ENCODE measurements around the gene WBP1L. TPM values are rescaled to one million over a fixed set of nuclear protein-coding genes. Genes with fewer than 3 reads are reported as not detected.
A peak's percentile ranks its signal among the peaks of the same experiment; 100 is the strongest.

Gene WBP1L
- total and polyA plus RNA-seq, 4 donors: 19.1 to 52.3 (median 45.2) TPM

DNA sequence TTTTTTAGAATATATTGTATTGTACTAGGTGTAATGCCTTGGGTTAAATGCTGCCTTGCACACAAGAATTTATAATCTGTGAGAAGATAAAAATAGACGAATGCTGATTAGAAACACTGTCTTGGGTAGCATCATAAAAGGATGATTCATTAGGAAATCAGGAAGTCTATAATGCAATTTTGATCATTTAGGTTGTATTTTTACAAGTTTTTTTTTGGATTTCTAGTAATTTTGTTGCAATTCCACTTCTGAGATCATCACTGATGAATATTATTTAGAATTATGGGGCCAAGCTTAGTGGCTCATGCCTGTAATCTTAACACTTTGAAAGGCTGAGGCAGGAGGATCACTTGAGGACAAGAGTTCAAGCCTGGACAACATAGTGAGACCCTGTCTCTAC, 29.6 kb downstream of the WBP1L start:
- Histone ChIP-seq H3K36me3 (ENCODE audit: control insufficient read depth in 4 of 4, insufficient read depth in 4 of 4, low read length in 4 of 4) (peaks cover 0 to 1% (median 0%) of the 10 kb centered on the region in 4 donors), H3K4me1 (ENCODE audit: control insufficient read depth in 5 of 5, insufficient read depth in 5 of 5, low read length in 5 of 5) (peaks cover 25 to 36% (median 33%) of the 10 kb centered on the region in 5 donors), H3K9me3 (ENCODE audit: control insufficient read depth in 4 of 4, insufficient read depth in 3 of 4, low read length in 3 of 4) (no peaks in the 10 kb centered on the region), H3K27me3 (ENCODE audit: control insufficient read depth in 3 of 3, insufficient read depth in 3 of 3, low read length in 2 of 3) (no peaks in the 10 kb centered on the region), H3K4me3 (no peak overlapping the region), H3K27ac (ENCODE audit: low read depth in 1 of 2, low read length in 1 of 2) (peak overlapping the region in 1 of 2 donors; percentile 83), H3K9ac (ENCODE audit: insufficient read depth in 1 of 2, low read length in 2 of 2) (no peak overlapping the region)
- TF ChIP-seq, protein P1, sequence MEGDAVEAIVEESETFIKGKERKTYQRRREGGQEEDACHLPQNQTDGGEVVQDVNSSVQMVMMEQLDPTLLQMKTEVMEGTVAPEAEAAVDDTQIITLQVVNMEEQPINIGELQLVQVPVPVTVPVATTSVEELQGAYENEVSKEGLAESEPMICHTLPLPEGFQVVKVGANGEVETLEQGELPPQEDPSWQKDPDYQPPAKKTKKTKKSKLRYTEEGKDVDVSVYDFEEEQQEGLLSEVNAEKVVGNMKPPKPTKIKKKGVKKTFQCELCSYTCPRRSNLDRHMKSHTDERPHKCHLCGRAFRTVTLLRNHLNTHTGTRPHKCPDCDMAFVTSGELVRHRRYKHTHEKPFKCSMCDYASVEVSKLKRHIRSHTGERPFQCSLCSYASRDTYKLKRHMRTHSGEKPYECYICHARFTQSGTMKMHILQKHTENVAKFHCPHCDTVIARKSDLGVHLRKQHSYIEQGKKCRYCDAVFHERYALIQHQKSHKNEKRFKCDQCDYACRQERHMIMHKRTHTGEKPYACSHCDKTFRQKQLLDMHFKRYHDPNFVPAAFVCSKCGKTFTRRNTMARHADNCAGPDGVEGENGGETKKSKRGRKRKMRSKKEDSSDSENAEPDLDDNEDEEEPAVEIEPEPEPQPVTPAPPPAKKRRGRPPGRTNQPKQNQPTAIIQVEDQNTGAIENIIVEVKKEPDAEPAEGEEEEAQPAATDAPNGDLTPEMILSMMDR (IDR thresholded peaks at IDR 0.05; ENCODE audit: control extremely low read depth, extremely low read depth): no peak
- DNase-seq (no peak), ATAC-seq (ENCODE audit: insufficient read depth, low FRiP score) (no peak)
- 50 to 63% methylated on average over 1 of the region's 1 CpG for WGBS, 2 donors

DNA sequence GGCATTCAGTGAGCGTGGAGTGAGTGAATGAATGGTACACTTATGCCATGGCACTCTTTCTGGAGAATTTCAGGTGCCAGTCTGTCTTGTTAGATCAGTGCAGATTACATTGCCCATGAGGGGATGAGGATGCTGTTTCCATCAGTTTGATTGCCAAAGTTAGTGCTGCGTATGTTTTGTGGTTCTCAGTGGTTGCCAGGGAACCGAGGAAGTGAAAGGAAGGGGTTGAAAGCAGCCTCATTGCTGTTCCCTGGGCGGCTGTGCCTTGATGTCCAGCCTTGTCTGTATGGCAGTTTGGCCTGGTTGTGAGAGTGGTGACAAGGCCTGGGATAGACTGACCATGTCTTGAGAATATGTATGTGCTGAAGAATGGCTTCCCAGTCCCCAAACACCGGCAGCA, 30.2 kb downstream of the WBP1L start:
- Histone ChIP-seq H3K4me3 (no peak overlapping the region), H3K27me3 (ENCODE audit: control insufficient read depth in 3 of 3, insufficient read depth in 3 of 3, low read length in 2 of 3) (no peaks in the 10 kb centered on the region), H3K36me3 (ENCODE audit: control insufficient read depth in 4 of 4, insufficient read depth in 4 of 4, low read length in 4 of 4) (peaks cover 0 to under 1% (median 0%) of the 10 kb centered on the region in 4 donors), H3K27ac (ENCODE audit: low read depth in 1 of 2, low read length in 1 of 2) (peak overlapping the region; percentile 83 to 99), H3K9ac (ENCODE audit: insufficient read depth in 1 of 2, low read length in 2 of 2) (no peak overlapping the region), H3K9me3 (ENCODE audit: control insufficient read depth in 4 of 4, insufficient read depth in 3 of 4, low read length in 3 of 4) (no peaks in the 10 kb centered on the region), H3K4me1 (ENCODE audit: control insufficient read depth in 5 of 5, insufficient read depth in 5 of 5, low read length in 5 of 5) (peaks cover 25 to 34% (median 34%) of the 10 kb centered on the region in 5 donors)
- DNase-seq: peak in 2 of 3 donors; percentile 50 to 57
- TF ChIP-seq, protein P1 (IDR thresholded peaks at IDR 0.05; ENCODE audit: control extremely low read depth, extremely low read depth): no peak
- 48 to 54% methylated on average over 5 of the region's 5 CpGs for WGBS, 2 donors
- no peak for ATAC-seq (ENCODE audit: insufficient read depth, low FRiP score)

DNA sequence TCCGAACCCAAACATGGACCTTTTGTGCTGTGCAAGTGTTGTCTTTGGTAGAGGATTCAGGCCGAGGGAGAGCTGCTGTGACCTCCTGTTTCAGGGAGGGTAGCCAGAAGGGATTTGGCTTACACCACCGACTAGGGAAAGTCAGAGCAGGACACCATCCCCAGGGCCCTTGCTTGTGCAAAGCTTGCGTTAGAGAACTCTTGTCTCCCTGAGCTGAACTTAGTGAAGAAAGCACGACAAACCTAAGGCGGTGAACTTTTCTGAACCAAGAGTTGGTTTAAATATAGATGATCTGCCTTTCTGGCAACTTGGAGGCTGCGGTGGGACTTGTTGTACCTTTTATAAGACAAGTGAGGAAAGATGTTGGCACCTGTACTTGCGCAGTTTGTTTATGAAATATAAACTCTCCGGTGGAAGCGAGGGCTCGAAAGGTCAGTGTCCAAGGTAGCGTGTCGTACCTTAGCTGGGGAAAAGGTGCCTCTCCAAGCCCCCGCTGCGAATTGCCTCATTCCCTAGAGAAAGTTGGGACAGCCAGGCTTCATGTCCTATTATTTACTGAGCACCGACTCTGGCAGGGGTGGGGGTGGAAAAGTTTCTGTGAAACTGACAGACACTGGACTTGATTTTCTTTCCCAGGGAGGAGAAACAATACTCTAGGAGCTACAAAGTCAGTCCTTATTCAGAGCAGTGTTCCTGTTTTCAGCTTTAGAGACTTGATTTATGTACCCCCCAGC, 31.6 kb downstream of the WBP1L start:
- H3K27me3 ChIP-seq (ENCODE audit: control insufficient read depth in 3 of 3, insufficient read depth in 3 of 3, low read length in 2 of 3): no peaks in the 10 kb centered on the region
- H3K4me3 ChIP-seq: no peak overlapping the region
- TF ChIP-seq, protein P1 (IDR thresholded peaks at IDR 0.05; ENCODE audit: control extremely low read depth, extremely low read depth): no peak
- H3K4me1 ChIP-seq (ENCODE audit: control insufficient read depth in 5 of 5, insufficient read depth in 5 of 5, low read length in 5 of 5): peaks cover 25 to 34% (median 34%) of the 10 kb centered on the region in 5 donors
- ATAC-seq (ENCODE audit: insufficient read depth, low FRiP score): no peak
- H3K9me3 ChIP-seq (ENCODE audit: control insufficient read depth in 4 of 4, insufficient read depth in 3 of 4, low read length in 3 of 4): no peaks in the 10 kb centered on the region
- peaks cover 0 to under 1% (median 0%) of the 10 kb centered on the region in 4 donors for H3K36me3 ChIP-seq (ENCODE audit: control insufficient read depth in 4 of 4, insufficient read depth in 4 of 4, low read length in 4 of 4)
- H3K9ac ChIP-seq (ENCODE audit: insufficient read depth in 1 of 2, low read length in 2 of 2): peak overlapping the region in 1 of 2 donors; percentile 100
- 47 to 64% methylated on average over 16 of the region's 16 CpGs for WGBS, 2 donors
- H3K27ac ChIP-seq (ENCODE audit: low read depth in 1 of 2, low read length in 1 of 2): peak overlapping the region; percentile 94 to 99
- peak in 2 of 3 donors; percentile 49 to 56 for DNase-seq

All from lung (tissue), 12 donors.